H4 (cell line): ENCODE data around the gene PTPRN2. TPM values are rescaled to one million over a fixed set of nuclear protein-coding genes. Genes with fewer than 3 reads are reported as not detected.

Experiments
- DNase-seq: peaks from one replicate; pipeline ENCODE4 v3.0.0-alpha.2; 2015; ENCODE audit warnings: low spot score
- total RNA-seq: library from RNA; depleted of rRNA; stranded (reverse); fragments of >200 nt; shearing (Covaris generic); gene quantifications from 2 replicates; pipeline ENCODE4 v1.2.3, GENCODE V29; 2014

PTPRN2 gene
- total RNA-seq, 1 experiment from 2014 or later: 0.97 TPM

- no peak for DNase-seq
Measured at GRCh38 chr7:157522954-157523353, 1064.7 kb downstream of the PTPRN2 start.

DNA sequence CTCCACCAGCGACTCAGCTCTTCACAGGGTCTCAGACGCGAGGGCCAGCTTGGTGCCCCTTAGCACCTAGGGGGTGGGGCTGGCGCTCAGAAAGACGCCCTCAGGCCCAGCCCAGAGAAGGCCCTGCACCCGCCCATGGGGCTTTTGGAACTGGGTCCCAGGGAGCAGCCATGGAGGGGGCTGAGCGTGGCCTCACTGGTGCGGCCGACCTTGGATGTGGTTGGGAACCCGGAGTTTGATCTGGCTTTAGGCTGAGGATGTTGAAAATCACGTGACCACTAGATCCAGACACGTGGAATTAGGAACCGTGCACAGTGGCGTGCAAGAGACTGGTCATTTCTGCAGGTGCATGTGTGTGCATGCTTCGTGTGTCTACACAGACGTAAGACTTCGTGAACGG is 1065.4 kb downstream of the PTPRN2 start:
- no peak for DNase-seq

GRCh38 chr7:157521752-157522151 is 1065.9 kb downstream of the PTPRN2 start:
- DNase-seq: no peak

DNA sequence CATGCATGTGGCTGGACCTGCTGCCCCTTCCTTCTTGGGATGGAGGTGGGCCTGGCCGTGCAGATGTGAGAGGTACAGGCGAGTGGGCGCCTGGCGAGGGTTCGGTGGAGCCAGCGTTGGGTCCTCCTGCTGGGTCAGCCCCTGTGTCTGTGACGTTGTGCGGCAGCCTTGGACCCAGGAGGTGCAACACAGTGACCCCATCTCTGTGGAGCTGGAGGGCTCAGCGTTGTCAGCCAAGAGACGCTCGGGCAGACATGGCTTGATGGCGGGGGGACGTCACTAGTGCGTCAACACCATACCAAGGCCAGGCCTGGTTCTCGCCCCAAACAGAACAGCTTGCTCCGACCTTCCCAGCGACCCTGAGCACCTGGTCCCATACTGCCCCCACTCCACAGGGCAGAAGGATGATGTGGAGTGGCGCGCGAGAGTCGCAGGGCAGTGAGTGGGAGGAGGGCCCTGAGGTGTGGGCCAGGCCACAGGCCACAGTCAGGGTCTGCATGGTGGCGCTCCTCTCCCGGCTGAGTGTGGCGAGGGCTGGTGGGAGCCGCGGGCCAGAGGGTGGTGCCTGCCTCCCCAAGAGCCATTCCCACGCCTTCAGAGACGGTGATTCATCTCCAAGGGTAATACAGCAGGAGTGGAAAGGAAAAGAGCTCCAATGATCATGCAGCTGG is 1066.4 kb downstream of the PTPRN2 start:
- no peak for DNase-seq

- no peak for DNase-seq
Measured at GRCh38 chr7:157520249-157520648, 1067.4 kb downstream of the PTPRN2 start.

DNA sequence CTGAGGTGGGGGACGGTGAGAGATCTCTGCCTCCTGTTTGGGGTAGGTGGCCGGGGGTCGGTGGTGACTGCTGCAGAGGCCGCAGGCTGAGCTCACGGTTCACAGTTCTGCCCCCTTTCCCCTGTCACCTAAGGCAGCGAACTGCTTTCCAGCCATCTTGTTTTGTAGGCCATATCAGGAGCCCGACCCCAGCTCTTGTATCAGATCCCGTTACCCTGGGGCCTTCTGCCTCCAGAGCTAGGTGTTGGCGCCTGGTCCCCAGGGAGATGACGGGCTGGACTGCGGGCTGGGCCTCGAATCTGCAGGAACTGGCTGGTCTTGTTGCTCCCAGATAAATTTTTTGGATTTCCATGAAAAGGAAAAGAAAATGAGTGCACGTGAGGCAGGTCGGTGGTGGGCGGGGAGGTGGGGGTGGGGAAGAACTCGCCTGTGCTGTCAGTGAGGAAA is 1067.8 kb downstream of the PTPRN2 start:
- DNase-seq: no peak

DNA sequence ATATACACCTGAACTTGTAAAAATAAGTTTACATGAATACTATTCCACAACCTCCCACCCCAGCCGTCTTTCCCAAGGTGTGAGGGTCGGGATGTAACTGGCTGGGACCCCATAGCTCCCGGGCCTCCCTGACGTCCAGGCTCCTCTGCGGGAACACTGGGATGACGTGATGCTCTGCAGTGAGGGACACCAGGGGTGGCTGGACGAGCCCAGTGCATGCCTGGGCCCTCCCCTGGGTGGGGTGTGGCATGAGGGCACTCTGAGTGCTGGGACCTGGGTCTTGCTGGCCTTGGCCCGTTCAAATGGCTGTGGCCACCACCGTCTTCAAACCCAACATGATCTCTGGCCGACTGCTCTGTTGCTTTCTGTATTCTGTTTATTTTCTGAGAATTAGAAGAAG is 1068.4 kb downstream of the PTPRN2 start:
- no peak for DNase-seq

GRCh38 chr7:157518514-157519175 is 1069.0 kb downstream of the PTPRN2 start:
- no peak for DNase-seq

GRCh38 chr7:157517782-157518513 is 1069.7 kb downstream of the PTPRN2 start:
- no peak for DNase-seq

- DNase-seq: no peak
Measured at GRCh38 chr7:157516911-157517781, 1070.5 kb downstream of the PTPRN2 start.

DNA sequence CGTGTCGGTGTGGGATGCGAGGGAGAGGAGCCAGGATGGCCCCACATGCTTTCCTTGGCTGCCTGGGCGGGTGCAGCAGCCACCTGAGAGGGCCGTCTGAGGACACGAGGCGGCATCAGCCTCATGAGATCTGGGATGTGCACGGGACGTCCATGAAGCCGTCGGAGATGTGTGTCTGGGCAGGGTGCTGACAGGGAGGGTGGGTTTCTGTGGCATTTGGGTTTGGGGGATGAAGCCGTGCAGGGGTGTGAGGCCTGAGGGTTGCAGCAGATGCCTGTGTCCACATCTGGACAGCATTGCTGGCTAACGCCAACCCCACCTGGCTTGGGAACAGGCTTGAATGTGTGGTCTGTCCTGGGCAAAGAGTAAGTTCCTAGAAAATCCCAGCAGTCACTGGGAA is 1071.3 kb downstream of the PTPRN2 start:
- DNase-seq: no peak

DNA sequence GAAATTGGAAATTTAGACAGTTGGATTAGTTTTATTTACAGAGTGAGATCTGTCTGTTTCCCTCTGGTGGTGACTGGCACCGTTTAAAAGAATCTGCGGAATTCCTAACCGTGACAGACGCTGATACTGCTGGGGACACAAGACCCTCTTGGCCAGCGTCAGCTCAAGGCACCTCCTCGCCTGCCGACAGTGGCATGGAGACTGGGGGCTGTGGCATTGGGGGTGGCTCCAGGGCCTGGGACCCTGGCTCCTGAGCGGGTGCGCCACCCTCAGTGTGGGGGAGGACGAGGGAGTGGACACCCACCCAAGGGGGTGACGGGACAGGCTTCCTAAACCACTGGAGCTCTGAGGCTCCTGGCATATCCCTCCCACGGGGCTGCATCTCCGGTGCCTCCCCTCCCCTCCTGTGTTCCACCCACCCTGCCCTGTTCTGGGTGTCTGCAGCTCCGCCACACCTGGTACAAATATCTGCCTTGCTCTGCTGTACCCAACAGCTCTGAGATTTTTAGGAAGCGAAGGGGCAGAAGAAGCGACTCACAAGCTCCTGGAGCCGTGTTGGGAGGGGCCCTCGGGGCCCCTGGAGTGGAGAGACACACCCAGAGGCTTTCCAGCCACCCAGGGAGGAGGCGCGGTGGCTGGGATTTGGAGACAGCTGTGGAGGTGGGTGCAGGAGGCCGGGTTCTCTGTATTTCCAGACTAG is 1072.1 kb downstream of the PTPRN2 start:
- no peak for DNase-seq

DNA sequence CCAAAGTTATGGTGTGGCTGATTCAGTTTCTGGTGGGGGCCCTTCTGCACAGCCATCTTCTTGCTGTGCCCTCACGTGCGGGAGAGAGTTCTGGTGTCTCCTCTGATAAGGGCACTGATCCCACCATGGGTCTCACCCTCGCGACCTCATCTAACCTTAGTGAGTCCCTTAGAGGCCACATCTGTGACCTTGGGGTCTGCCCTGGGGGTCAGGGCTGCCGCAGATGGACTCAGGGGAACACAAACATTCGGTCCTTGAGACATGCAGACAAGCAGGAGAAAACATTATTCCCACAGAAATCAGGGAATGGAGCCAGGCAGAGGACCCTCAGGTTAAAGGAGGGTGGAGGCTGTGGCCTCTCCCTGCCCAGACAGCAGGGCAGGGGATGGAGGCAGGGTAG is 1072.9 kb downstream of the PTPRN2 start:
- DNase-seq: no peak

- no peak for DNase-seq
Measured at GRCh38 chr7:157514306-157514705, 1073.3 kb downstream of the PTPRN2 start.

DNA sequence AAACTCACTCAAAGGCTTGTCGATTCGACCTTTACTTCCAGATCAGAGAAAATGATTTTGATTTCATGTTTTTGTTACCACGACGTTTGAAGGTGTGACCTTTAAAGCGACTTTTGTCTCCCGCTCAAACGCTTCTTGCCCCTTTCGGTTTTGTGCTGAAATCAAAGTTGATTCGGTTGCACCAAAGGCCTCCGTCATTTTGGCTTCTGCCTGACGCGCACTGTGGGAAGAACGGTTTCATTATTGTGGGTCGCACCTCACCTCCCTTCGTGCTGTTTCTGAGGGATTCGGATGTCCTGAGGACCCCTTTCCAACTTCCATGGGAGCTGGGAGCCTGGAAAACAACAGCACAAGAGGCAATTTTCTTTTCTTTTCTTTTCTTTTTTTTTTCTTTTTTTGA is 1073.9 kb downstream of the PTPRN2 start:
- no peak for DNase-seq

DNA sequence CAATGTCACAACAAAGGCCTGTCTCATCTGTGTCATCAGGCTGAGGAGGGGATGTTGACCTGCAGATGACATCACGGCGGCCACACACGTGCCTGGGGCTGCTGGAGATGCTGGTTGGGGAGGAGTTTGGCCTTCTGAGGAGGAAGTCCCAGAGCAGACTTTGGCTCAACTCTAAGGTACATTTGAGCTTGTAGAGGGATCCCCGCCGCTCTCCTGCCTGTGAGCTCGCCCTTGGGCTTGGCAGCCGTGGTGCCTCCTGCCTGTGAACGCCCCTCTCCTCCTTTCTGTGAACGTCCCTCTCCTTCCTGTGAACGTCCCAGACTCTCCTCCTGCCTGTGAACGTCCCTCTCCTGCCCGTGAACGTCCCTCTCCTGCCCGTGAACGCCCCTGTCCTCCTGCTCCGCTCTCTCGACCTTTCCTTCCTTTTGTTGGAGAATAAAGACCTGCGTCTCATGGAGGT is 1074.4 kb downstream of the PTPRN2 start:
- DNase-seq: no peak

- DNase-seq: no peak
Measured at GRCh38 chr7:157509226-157509625, 1078.4 kb downstream of the PTPRN2 start.

GRCh38 chr7:157508477-157508881 is 1079.1 kb downstream of the PTPRN2 start:
- no peak for DNase-seq

DNA sequence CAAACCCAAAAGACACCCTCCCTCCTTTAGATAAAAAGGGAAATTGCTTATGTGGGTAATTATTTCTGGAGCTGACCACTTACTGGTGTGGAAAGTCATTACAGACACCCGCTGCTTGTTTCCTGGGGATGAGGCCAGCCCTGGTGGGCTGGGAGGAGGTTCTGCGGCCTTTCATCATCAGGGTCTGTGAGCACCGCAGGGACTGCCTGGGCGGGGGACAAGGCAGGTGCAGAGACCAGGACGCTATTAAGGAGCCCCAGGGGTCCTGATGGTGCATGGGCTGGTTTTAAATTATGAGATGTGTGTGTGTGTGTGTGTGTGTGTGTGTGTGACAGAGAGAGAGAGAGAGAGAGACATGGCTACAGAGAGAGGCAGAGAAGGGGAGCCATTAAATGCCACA is 1079.6 kb downstream of the PTPRN2 start:
- no peak for DNase-seq

DNA sequence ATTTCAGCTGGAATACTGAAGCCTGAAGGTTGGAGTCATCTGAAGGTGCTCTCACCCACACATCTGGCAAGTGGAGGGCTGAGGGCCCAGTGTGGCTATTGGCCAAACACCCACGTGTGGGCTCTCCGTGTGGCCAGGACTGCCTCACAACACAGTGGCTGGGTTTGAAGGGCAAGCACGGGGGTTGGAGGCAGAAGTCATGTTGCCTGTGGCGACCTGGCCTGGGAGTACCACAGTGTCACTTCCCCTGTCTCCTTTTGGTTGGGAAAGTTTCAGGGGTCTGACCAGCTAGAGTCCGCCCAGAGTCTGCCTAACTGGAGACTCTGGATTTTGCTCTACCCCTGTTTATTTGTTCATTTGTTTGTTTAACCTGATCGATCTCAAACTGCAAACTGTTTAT is 1081.4 kb downstream of the PTPRN2 start:
- DNase-seq: no peak

DNA sequence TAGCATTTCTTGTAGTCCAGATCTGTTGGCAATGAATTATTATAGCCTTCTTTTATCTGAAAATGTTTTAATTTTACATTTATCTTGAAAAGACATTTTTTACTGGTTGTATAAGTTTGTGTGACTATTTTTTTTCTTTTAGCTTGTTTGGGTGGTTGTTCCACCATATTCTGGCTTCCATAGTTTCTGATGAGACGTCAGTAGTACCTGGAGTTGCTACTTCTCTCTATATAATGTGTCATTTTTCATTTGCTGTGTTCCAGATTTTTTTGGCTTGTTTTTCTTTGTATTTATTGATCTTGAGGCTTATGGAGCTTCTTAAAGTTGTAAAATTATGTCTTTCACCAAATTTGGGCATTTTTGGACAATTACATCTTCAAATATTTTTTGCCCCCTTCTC is 1082.0 kb downstream of the PTPRN2 start:
- no peak for DNase-seq
